Gastroesophageal sphincter (tissue), 4 donors: ENCODE data around the gene IFI6. TPM values are rescaled to one million over a fixed set of nuclear protein-coding genes. Genes with fewer than 3 reads are reported as not detected.
A peak's percentile ranks its signal among the peaks of the same experiment; 100 is the strongest.

Experiments used
- ATAC-seq: fragments of 150-250 bp; one replicate; pipeline ENCODE4 v1.9.1; 2016; ENCODE audit warnings: mild to moderate bottlenecking, moderate library complexity
- H3K27ac ChIP-seq, 4 donors: fragments of 200-600 bp; sonication (generic) in 3 of 4; 1 replicate in 3 of 4; 2 replicates in 1 of 4; pipeline ENCODE4 v1.5.1; 2016 to 2019
- H3K27me3 ChIP-seq: fragments of 200-600 bp; sonication (generic); one replicate; pipeline ENCODE4 v1.5.1; 2019
- H3K36me3 ChIP-seq, 2 donors: fragments of 200-600 bp; sonication (generic); one replicate each; pipeline ENCODE4 v1.5.1; 2019; ENCODE audit warnings: control low read depth in 1 of 2
- H3K4me1 ChIP-seq, 3 donors: fragments of 200-600 bp; sonication (generic); 1 replicate in 2 of 3; 2 replicates in 1 of 3; pipeline ENCODE4 v1.5.1; 2016 to 2019; ENCODE audit warnings: control low read depth in 2 of 3
- H3K4me3 ChIP-seq, 2 donors: fragments of 200-600 bp; sonication (generic); one replicate each; pipeline ENCODE4 v1.5.1; 2019; ENCODE audit warnings: mild to moderate bottlenecking in 1 of 2, moderate library complexity in 1 of 2
- H3K9me3 ChIP-seq, 3 donors: fragments of 200-600 bp; sonication (generic); one replicate each; pipeline ENCODE4 v1.5.1; 2017 to 2019; ENCODE audit warnings: control low read depth in 2 of 3
- EP300 ChIP-seq: sonication (generic); formaldehyde crosslinking; IDR thresholded peaks from one replicate; pipeline ENCODE4 v1.6.1; 2017; ENCODE audit warnings: antibody characterized with exemption, mild to moderate bottlenecking
- POLR2A ChIP-seq, 2 donors: fragments of 450-650 bp; IDR thresholded peaks; one replicate each; pipeline ENCODE4 v1.6.1; 2017; ENCODE audit warnings: antibody characterized with exemption in 2 of 2, mild to moderate bottlenecking in 2 of 2, moderate library complexity in 1 of 2
- POLR2AphosphoS5 ChIP-seq: sonication (generic); formaldehyde crosslinking; IDR thresholded peaks from one replicate; pipeline ENCODE4 v1.6.1; 2017; ENCODE audit warnings: antibody characterized with exemption
- WGBS, 2 donors: methylation state at CpG; one replicate each; pipeline ENCODE4 v1.1.5; 2018; ENCODE audit warnings: low coverage in 1 of 2; 5-methylcytosine and 5-hydroxymethylcytosine counted together
- total RNA-seq, 4 donors: library from RNA; depleted of rRNA; stranded (reverse); fragments of >200 nt; gene quantifications; one replicate each; pipeline ENCODE4 v1.1.0, GENCODE V29; 2016
- TF ChIP-seq, protein P1 (sequence below), 4 experiments: fragments of 200-600 bp in 2 of 4; fragments of 450-650 bp in 2 of 4; sonication (generic) in 1 of 4; IDR thresholded peaks; one replicate each; pipeline ENCODE4 v1.5.1; 2017 to 2019; ENCODE audit warnings: antibody characterized with exemption in 4 of 4, mild to moderate bottlenecking in 2 of 4, moderate library complexity in 2 of 4

IFI6 gene
- total RNA-seq, 4 donors from 2014 or later, result 28.5 to 98.5 (median 55.1) TPM

GRCh38 chr1:27650171-27650538 lies 21.8 kb downstream of the IFI6 start:
- H3K27ac ChIP-seq, result peak overlapping the region in 3 of 4 donors; percentile 45 to 62 (median 61)

GRCh38 chr1:27649306-27649635 lies 22.7 kb downstream of the IFI6 start:
- H3K4me3 ChIP-seq, result no peak overlapping the region
- no peaks in the 10 kb centered on the region for H3K27me3 ChIP-seq
- peaks cover 0 to 28% (median 20%) of the 10 kb centered on the region in 3 donors for H3K4me1 ChIP-seq
- no peaks in the 10 kb centered on the region for H3K36me3 ChIP-seq
- H3K9me3 ChIP-seq, result no peaks in the 10 kb centered on the region
- TF ChIP-seq EP300, result no peak
- TF ChIP-seq POLR2AphosphoS5, result no peak
- TF ChIP-seq, protein P1, sequence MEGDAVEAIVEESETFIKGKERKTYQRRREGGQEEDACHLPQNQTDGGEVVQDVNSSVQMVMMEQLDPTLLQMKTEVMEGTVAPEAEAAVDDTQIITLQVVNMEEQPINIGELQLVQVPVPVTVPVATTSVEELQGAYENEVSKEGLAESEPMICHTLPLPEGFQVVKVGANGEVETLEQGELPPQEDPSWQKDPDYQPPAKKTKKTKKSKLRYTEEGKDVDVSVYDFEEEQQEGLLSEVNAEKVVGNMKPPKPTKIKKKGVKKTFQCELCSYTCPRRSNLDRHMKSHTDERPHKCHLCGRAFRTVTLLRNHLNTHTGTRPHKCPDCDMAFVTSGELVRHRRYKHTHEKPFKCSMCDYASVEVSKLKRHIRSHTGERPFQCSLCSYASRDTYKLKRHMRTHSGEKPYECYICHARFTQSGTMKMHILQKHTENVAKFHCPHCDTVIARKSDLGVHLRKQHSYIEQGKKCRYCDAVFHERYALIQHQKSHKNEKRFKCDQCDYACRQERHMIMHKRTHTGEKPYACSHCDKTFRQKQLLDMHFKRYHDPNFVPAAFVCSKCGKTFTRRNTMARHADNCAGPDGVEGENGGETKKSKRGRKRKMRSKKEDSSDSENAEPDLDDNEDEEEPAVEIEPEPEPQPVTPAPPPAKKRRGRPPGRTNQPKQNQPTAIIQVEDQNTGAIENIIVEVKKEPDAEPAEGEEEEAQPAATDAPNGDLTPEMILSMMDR (IDR thresholded peaks at IDR 0.05), result no peak
- no peak for TF ChIP-seq POLR2A (IDR thresholded peaks at IDR 0.05)
- no peak for ATAC-seq
- WGBS, 2 donors, result 83 to 100% methylated on average over 1 to 6 of the region's 11 CpGs
- H3K27ac ChIP-seq, result no peak overlapping the region

More at GRCh38 chr1:27650171-27650538, 21.8 kb downstream of the IFI6 start:
- H3K27me3 ChIP-seq, result no peaks in the 10 kb centered on the region
- peaks cover 0 to 32% (median 20%) of the 10 kb centered on the region in 3 donors for H3K4me1 ChIP-seq
- ATAC-seq, result peak; percentile 34
- no peak overlapping the region for H3K4me3 ChIP-seq
- H3K36me3 ChIP-seq, result no peaks in the 10 kb centered on the region
- WGBS, 2 donors, result 14% methylated on average over 1 of the region's 1 CpG; no CpG with 5 or more reads in 1 of the 2 donors
- H3K9me3 ChIP-seq, result no peaks in the 10 kb centered on the region
- TF ChIP-seq POLR2A (IDR thresholded peaks at IDR 0.05) (no peak), POLR2AphosphoS5 (no peak), EP300 (no peak)
- TF ChIP-seq, protein P1 (IDR thresholded peaks at IDR 0.05), result no peak

DNA sequence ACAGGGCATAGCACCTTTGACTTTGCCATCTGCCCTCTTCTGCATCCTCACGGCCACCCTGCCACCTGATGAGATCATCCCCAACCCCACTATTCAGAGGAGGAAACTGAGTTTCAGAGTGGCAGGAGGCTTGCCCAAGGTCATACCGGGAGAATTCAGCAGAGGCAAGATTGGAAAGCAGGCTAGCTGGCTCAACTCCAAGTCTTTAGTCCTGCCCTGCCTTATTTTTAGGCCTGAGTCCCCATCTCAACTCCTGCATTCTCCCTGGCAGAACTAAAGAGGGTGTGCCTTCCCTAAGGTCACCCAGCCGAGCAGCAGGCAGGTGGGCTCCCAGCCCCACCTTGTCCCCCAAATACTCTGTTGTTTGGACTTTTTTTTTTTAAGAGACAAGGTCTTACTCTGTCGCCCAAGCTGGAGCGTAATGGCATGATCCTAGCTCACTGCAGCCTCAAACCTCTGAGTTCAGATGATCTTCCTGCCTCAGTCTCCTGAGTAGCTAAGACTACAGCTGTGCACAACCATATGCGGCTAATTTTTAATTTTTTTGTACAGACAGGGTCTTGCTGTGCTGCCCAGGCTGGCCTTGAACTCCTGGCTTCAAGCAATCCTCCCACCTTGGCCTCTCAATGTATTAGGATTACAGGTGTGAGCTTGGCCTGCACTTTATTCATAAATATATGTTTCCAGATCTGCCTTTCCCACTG lies 23.2 kb downstream of the IFI6 start:
- no peak for ATAC-seq
- H3K36me3 ChIP-seq, result no peaks in the 10 kb centered on the region
- H3K4me3 ChIP-seq, result no peak overlapping the region
- TF ChIP-seq EP300, result no peak
- no peak for TF ChIP-seq POLR2A (IDR thresholded peaks at IDR 0.05)
- TF ChIP-seq, protein P1 (IDR thresholded peaks at IDR 0.05), result no peak
- no peak for TF ChIP-seq POLR2AphosphoS5
- WGBS, 2 donors, result 50 to 53% methylated on average over 2 of the region's 6 CpGs
- no peaks in the 10 kb centered on the region for H3K9me3 ChIP-seq
- H3K4me1 ChIP-seq, result peaks cover 0 to 33% (median 20%) of the 10 kb centered on the region in 3 donors
- H3K27me3 ChIP-seq, result no peaks in the 10 kb centered on the region
- H3K27ac ChIP-seq, result peak overlapping the region in 1 of 4 donors; percentile 15

- Histone ChIP-seq H3K9me3 (no peaks in the 10 kb centered on the region), H3K4me1 (peaks cover 0 to 37% (median 20%) of the 10 kb centered on the region in 3 donors), H3K36me3 (no peaks in the 10 kb centered on the region), H3K4me3 (no peak overlapping the region), H3K27me3 (no peaks in the 10 kb centered on the region), H3K27ac (no peak overlapping the region)
- ATAC-seq, result no peak
- TF ChIP-seq, protein P1 (IDR thresholded peaks at IDR 0.05), result no peak
- TF ChIP-seq EP300 (no peak), POLR2A (IDR thresholded peaks at IDR 0.05) (no peak), POLR2AphosphoS5 (no peak)
- WGBS, 2 donors, result 78 to 98% methylated on average over 4 to 5 of the region's 5 CpGs
Measured at GRCh38 chr1:27647328-27647727, 24.7 kb downstream of the IFI6 start.

DNA sequence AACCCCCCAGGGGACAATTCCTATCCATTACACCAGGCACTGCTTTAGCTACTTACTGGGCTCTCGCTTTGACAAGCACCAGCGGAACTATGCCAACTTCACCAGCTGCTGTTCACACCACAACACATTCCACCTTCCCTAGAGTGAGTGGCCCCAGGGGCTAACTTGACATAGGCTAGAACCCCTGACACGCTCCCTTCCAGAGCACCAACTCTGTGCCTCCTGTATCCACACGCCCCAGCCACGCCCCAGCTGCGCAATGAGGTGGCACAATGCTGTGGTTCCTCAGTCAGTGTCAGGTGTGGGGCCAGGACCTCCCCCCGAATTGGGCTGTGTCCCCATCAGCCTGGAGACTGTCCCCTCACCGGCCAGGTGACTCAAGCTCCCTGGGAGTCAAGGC lies 25.3 kb downstream of the IFI6 start:
- Histone ChIP-seq H3K4me1 (peaks cover 0 to 37% (median 20%) of the 10 kb centered on the region in 3 donors), H3K4me3 (no peak overlapping the region), H3K27ac (no peak overlapping the region), H3K36me3 (no peaks in the 10 kb centered on the region), H3K27me3 (no peaks in the 10 kb centered on the region), H3K9me3 (no peaks in the 10 kb centered on the region)
- WGBS, 2 donors, result 100% methylated on average over 1 of the region's 8 CpGs; no CpG with 5 or more reads in 1 of the 2 donors
- no peak for ATAC-seq
- TF ChIP-seq POLR2AphosphoS5, result no peak
- no peak for TF ChIP-seq EP300
- TF ChIP-seq, protein P1 (IDR thresholded peaks at IDR 0.05), result no peak
- no peak for TF ChIP-seq POLR2A (IDR thresholded peaks at IDR 0.05)
